ENCODE data around the gene ZNF700. TPM values are rescaled to one million over a fixed set of nuclear protein-coding genes. Genes with fewer than 3 reads are reported as not detected.
"Not testable (repeated sequence)": the region's sequence is repeated elsewhere in the genome, so short reads cannot be mapped to it uniquely, and the experiment has no call there.

The ZNF700 gene
- total RNA-seq, 2 donors from 2014 or later: 14.3 to 18.7 TPM

DNA sequence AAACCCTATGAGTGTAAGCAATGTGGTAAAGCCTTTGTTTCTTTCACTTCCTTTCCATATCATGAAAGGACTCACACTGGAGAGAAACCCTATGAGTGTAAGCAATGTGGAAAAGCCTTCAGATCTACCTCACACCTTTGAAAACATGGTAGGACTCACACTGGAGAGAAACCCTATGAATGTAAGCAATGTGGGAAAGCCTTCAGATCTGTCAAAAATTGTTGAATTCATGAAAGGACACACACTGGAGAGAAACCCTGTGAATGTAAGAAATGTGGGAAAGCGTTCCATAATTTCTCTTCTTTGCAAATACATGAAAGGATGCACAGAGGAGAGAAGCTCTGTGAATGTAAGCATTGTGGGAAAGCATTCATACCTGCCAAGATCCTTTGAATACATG lies 13.0 kb upstream of the ZNF700 start:
- not testable (repeated sequence) for H3K27me3 Mint-ChIP-seq, DNase-seq

GRCh38 chr19:11914417-11915051 lies 10.4 kb upstream of the ZNF700 start:
- not testable (repeated sequence) for ATAC-seq; H3K36me3 Mint-ChIP-seq (ENCODE audit: low read depth); H3K27me3 Mint-ChIP-seq; H3K4me3 Mint-ChIP-seq; H3K9me3 ChIP-seq (ENCODE audit: control insufficient read depth, low read length, poor library complexity, severe bottlenecking); H3K27ac Mint-ChIP-seq; H3K4me1 Mint-ChIP-seq; DNase-seq

More for the DNA sequence above, 13.0 kb upstream of the ZNF700 start:
- H3K4me1 Mint-ChIP-seq; H3K27ac Mint-ChIP-seq; ATAC-seq; H3K9me3 ChIP-seq (ENCODE audit: control insufficient read depth, low read length, poor library complexity, severe bottlenecking); H3K4me3 Mint-ChIP-seq; H3K36me3 Mint-ChIP-seq (ENCODE audit: low read depth): not testable (repeated sequence)

GRCh38 chr19:11921852-11922495 lies 2.9 kb upstream of the ZNF700 start:
- H3K27me3 Mint-ChIP-seq: no peaks in the 10 kb centered on the region
- no peak for ATAC-seq
- no peak overlapping the region for H3K4me3 Mint-ChIP-seq
- no peaks in the 10 kb centered on the region for H3K36me3 Mint-ChIP-seq (ENCODE audit: low read depth)
- H3K4me1 Mint-ChIP-seq: peaks cover 28% of the 10 kb centered on the region
- H3K9me3 ChIP-seq (ENCODE audit: control insufficient read depth, low read length, poor library complexity, severe bottlenecking): no peaks in the 10 kb centered on the region
- no peak overlapping the region for H3K27ac Mint-ChIP-seq
- DNase-seq: no peak

- H3K4me3 Mint-ChIP-seq: peak overlapping the region; percentile 99
- H3K9me3 ChIP-seq (ENCODE audit: control insufficient read depth, low read length, poor library complexity, severe bottlenecking); DNase-seq; H3K36me3 Mint-ChIP-seq (ENCODE audit: low read depth); H3K27me3 Mint-ChIP-seq; ATAC-seq: not testable (repeated sequence)
- peaks cover 35% of the 10 kb centered on the region for H3K4me1 Mint-ChIP-seq
- H3K27ac Mint-ChIP-seq: peak overlapping the region; percentile 97
These were observed 812 bp downstream of the ZNF700 start for GRCh38 chr19:11925651-11926187.

DNA sequence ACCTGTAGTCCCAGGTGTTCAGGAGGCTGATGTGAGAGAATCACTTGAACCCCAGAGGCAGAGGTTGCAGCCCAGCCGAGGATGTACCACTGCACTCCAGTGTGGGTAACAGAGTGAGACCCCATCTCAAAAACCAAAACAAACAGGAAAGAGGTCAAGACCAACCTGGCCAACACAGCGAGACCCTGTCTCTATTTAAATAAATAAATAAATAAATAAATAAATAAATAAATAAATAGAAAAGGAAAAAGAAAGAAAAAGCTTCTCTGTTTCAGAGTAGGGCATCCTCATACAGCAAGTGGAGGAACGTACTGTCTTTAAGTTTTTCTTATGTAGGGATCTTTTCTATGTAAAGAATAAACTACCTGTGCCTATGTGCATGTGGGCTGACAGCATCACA lies 2.3 kb downstream of the ZNF700 start:
- no peaks in the 10 kb centered on the region for H3K9me3 ChIP-seq (ENCODE audit: control insufficient read depth, low read length, poor library complexity, severe bottlenecking)
- ATAC-seq (no peak), DNase-seq (no peak)
- no peak overlapping the region for H3K4me3 Mint-ChIP-seq
- H3K27ac Mint-ChIP-seq: no peak overlapping the region
- no peaks in the 10 kb centered on the region for H3K27me3 Mint-ChIP-seq
- H3K4me1 Mint-ChIP-seq: peaks cover 43% of the 10 kb centered on the region
- no peaks in the 10 kb centered on the region for H3K36me3 Mint-ChIP-seq (ENCODE audit: low read depth)

DNA sequence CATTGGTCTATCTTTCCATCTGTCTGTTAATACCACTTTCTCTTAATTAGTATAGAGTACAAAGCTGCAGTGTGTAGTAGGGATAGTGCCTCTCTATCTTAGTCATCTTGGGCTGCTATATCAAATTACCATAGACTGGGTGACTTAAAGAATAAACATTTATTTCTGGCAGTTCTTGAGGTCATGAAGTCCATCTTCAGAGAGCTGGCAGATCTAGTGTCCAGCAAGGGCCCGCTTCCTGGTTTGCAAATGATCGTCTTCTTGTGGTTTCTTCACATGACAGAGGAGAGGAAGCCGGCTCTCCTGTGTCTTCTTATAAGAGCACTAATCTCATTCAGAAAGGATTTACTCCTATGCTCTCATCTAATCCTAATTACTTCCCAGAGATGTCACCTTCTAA lies 6.1 kb downstream of the ZNF700 start:
- Mint-ChIP-seq H3K4me3 (no peak overlapping the region), H3K27ac (no peak overlapping the region), H3K4me1 (peaks cover 20% of the 10 kb centered on the region), H3K36me3 (ENCODE audit: low read depth) (peaks cover 2% of the 10 kb centered on the region), H3K27me3 (no peaks in the 10 kb centered on the region)
- DNase-seq (no peak), ATAC-seq (no peak)
- H3K9me3 ChIP-seq (ENCODE audit: control insufficient read depth, low read length, poor library complexity, severe bottlenecking): no peaks in the 10 kb centered on the region

DNA sequence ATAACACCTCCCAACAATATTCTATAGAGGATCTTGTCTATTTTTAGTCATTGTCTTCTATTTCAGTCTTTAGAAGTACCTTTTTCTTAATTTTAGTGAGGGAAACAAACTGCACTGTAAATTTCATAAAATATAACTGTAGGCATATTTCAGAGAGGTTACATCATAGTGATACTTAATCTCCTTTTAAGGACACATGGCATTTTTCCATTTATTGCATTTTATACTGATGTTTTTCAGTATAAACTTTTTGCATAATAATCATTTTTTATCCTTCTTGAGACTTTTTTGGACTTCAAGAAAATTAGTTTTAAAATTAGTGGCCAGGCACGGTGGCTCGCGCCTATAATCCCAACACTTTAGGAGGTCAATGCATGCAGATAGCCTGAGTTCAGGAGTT lies 6.6 kb downstream of the ZNF700 start:
- H3K4me1 Mint-ChIP-seq: peaks cover 18% of the 10 kb centered on the region
- no peaks in the 10 kb centered on the region for H3K9me3 ChIP-seq (ENCODE audit: control insufficient read depth, low read length, poor library complexity, severe bottlenecking)
- no peaks in the 10 kb centered on the region for H3K27me3 Mint-ChIP-seq
- H3K36me3 Mint-ChIP-seq (ENCODE audit: low read depth): peaks cover 2% of the 10 kb centered on the region
- no peak overlapping the region for H3K4me3 Mint-ChIP-seq
- ATAC-seq: no peak
- DNase-seq: no peak
- H3K27ac Mint-ChIP-seq: no peak overlapping the region

DNA sequence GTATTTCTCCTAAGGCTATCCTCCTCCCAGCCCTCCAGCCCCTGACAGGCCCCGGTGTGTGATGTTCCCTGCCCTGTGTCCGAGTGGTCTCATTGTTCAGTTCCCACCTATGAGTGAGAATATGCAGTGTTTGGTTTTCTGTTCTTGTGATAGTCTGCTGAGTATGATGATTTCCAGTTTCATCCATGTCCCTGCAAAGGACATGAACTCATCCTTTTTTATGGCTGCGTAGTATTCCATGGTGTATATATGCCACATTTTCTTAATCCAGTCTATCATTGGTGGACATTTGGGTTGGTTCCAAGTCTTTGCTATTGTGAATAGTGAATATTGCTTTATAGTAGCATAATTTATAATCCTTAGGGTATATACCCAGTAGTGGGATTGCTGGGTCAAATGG lies 10.9 kb downstream of the ZNF700 start:
- not testable (repeated sequence) for H3K9me3 ChIP-seq (ENCODE audit: control insufficient read depth, low read length, poor library complexity, severe bottlenecking); H3K4me3 Mint-ChIP-seq; DNase-seq; H3K27ac Mint-ChIP-seq; H3K4me1 Mint-ChIP-seq; H3K27me3 Mint-ChIP-seq; ATAC-seq; H3K36me3 Mint-ChIP-seq (ENCODE audit: low read depth)

- peaks cover 20% of the 10 kb centered on the region for H3K9me3 ChIP-seq (ENCODE audit: control insufficient read depth, low read length, poor library complexity, severe bottlenecking)
- not testable (repeated sequence) for H3K4me1 Mint-ChIP-seq; ATAC-seq; DNase-seq; H3K27me3 Mint-ChIP-seq; H3K36me3 Mint-ChIP-seq (ENCODE audit: low read depth); H3K4me3 Mint-ChIP-seq; H3K27ac Mint-ChIP-seq
These were observed 13.5 kb downstream of the ZNF700 start for GRCh38 chr19:11938383-11938782.

DNA sequence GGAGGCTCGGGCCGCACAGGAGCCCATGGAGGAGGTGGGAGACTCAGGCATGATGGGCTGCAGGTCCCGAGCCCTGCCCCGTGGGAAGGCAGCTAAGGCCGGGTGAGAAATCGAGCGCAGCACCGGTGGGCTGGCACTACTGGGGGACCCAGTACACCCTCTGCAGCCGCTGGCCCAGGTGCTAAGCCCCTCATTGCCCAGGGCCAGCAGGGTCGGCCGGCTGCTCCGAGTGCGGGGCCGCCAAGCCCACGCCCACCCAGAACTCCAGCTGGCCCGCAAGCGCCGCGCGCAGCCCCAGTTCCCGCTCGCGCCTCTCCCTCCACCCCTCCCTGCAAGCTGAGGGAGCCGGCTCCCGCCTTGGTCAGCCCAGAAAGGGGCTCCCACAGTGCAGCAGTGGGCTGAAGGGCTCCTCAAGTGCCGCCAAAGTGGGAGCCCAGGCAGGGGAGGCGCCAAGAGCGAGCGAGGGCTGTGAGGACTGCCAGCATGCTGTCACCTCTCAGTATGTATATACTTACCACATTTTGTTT lies 16.5 kb downstream of the ZNF700 start:
- H3K27ac Mint-ChIP-seq; H3K36me3 Mint-ChIP-seq (ENCODE audit: low read depth); H3K27me3 Mint-ChIP-seq; ATAC-seq; DNase-seq; H3K4me1 Mint-ChIP-seq; H3K4me3 Mint-ChIP-seq: not testable (repeated sequence)
- peaks cover 36% of the 10 kb centered on the region for H3K9me3 ChIP-seq (ENCODE audit: control insufficient read depth, low read length, poor library complexity, severe bottlenecking)

DNA sequence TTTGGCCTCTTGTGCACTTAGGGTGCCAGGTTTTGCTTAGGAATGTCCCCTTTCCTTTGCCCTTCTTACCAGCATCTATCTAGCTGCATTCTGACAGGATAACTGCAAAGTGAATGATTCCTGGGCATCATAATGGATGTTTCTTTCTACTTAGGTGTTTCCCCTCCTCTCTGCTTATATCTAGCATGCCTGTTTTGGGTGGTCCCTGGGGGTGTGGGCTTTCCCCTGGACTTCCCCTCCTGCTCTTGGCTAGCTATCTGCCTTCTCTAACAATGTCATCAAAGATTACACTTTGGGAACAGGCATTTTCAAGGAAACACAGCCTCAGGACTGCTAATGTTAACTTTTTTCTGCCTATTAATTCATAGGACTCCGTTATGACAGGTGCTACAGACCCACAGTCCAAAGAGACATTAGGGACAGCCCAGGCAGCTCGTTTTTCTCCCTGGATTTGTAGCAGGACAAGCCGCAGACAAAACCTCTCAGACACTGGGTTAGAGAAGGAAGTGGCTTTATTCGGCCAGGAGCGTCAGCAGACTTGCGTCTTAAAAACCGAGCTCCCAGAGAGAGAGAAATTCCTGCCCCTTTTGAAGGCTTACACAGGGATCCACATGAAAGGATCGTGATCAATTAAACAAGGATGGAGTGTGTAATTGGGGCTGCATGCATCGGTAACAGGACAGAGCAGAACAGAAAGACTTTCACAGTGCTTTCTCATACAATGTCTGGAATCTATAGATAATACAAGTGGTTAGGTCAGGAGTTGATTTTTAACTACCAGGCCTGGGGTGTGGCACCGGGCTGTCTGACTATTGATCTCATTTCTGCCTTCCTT lies 17.3 kb downstream of the ZNF700 start:
- Mint-ChIP-seq H3K27ac (no peak overlapping the region), H3K36me3 (ENCODE audit: low read depth) (no peaks in the 10 kb centered on the region), H3K4me1 (no peaks in the 10 kb centered on the region), H3K27me3 (no peaks in the 10 kb centered on the region), H3K4me3 (no peak overlapping the region)
- no peak for DNase-seq
- ATAC-seq: no peak
- H3K9me3 ChIP-seq (ENCODE audit: control insufficient read depth, low read length, poor library complexity, severe bottlenecking): peaks cover 44% of the 10 kb centered on the region

DNA sequence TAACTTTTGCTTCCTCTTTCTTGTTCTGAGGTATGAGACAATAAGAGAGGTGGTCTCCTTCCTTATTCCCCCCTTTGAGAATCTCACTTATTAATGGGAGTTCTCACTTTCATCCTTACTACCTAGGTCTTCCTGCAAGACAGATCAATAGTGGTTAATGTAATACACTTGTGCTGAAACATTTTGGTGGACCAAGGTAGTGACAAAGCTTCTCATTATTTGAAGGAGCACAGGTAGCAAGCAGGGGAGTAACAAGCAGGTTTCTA lies 17.9 kb downstream of the ZNF700 start:
- H3K9me3 ChIP-seq (ENCODE audit: control insufficient read depth, low read length, poor library complexity, severe bottlenecking): peaks cover 47% of the 10 kb centered on the region
- Mint-ChIP-seq H3K27me3 (no peaks in the 10 kb centered on the region), H3K4me1 (no peaks in the 10 kb centered on the region), H3K27ac (no peak overlapping the region), H3K4me3 (no peak overlapping the region), H3K36me3 (ENCODE audit: low read depth) (no peaks in the 10 kb centered on the region)
- ATAC-seq (no peak), DNase-seq (no peak)

GRCh38 chr19:11944656-11945055 lies 19.7 kb downstream of the ZNF700 start:
- DNase-seq (no peak), ATAC-seq (no peak)
- Mint-ChIP-seq H3K27me3 (no peaks in the 10 kb centered on the region), H3K36me3 (ENCODE audit: low read depth) (peaks cover 11% of the 10 kb centered on the region), H3K4me3 (no peak overlapping the region), H3K4me1 (no peaks in the 10 kb centered on the region), H3K27ac (no peak overlapping the region)
- H3K9me3 ChIP-seq (ENCODE audit: control insufficient read depth, low read length, poor library complexity, severe bottlenecking): peaks cover 61% of the 10 kb centered on the region
